ENCODE results near the gene OTUD3.

OTUD3 gene

GRCh38 chr1:19860418-19860817, 21.8 kb upstream of the OTUD3 start:
- H3K4me3 ChIP-seq (ENCODE audit: low read depth, low read length): no peak overlapping the region
- in situ Hi-C loops (cut with HindIII; ENCODE audit: low sequenced_read_pairs): no loop called here
- TF ChIP-seq, protein P1, sequence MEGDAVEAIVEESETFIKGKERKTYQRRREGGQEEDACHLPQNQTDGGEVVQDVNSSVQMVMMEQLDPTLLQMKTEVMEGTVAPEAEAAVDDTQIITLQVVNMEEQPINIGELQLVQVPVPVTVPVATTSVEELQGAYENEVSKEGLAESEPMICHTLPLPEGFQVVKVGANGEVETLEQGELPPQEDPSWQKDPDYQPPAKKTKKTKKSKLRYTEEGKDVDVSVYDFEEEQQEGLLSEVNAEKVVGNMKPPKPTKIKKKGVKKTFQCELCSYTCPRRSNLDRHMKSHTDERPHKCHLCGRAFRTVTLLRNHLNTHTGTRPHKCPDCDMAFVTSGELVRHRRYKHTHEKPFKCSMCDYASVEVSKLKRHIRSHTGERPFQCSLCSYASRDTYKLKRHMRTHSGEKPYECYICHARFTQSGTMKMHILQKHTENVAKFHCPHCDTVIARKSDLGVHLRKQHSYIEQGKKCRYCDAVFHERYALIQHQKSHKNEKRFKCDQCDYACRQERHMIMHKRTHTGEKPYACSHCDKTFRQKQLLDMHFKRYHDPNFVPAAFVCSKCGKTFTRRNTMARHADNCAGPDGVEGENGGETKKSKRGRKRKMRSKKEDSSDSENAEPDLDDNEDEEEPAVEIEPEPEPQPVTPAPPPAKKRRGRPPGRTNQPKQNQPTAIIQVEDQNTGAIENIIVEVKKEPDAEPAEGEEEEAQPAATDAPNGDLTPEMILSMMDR (IDR thresholded peaks at IDR 0.05; ENCODE audit: low read depth, low read length, missing control alignments): no peak
- no peak for DNase-seq (ENCODE audit: low read depth)

DNA sequence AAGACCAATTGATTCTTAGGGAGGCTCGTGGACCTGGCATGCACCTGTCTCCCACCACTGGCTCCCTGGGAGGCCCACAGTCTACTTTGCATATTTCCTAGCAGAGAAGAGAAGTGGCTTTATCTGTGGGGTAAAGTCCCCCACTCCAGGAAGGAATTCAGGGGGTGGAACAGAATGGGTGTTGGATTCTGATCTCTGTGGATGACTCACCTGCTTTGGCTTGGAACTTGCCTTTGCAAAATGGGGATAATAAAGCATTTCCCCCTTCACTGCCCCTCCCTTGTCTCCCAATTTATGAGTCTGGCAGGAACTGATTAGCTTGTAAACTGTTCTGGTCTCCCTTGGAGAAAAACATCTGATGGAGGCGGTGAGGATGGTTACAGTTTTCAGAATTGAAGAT, 21.2 kb upstream of the OTUD3 start:
- H3K4me3 ChIP-seq (ENCODE audit: low read depth, low read length): no peak overlapping the region
- in situ Hi-C loops (cut with HindIII; ENCODE audit: low sequenced_read_pairs): no loop called here
- TF ChIP-seq, protein P1 (IDR thresholded peaks at IDR 0.05; ENCODE audit: low read depth, low read length, missing control alignments): no peak
- no peak for DNase-seq (ENCODE audit: low read depth)

- no peak for DNase-seq (ENCODE audit: low read depth)
- in situ Hi-C loops (cut with HindIII; ENCODE audit: low sequenced_read_pairs): no loop called here
- TF ChIP-seq, protein P1 (IDR thresholded peaks at IDR 0.05; ENCODE audit: low read depth, low read length, missing control alignments): no peak
- no peak overlapping the region for H3K4me3 ChIP-seq (ENCODE audit: low read depth, low read length)
These were observed 20.2 kb upstream of the OTUD3 start for GRCh38 chr1:19861842-19862530.

- in situ Hi-C loops (cut with HindIII; ENCODE audit: low sequenced_read_pairs): no loop called here
- TF ChIP-seq, protein P1 (IDR thresholded peaks at IDR 0.05; ENCODE audit: low read depth, low read length, missing control alignments): no peak
- H3K4me3 ChIP-seq (ENCODE audit: low read depth, low read length): no peak overlapping the region
- DNase-seq (ENCODE audit: low read depth): no peak
These were observed 19.3 kb upstream of the OTUD3 start for GRCh38 chr1:19862944-19863343.

DNA sequence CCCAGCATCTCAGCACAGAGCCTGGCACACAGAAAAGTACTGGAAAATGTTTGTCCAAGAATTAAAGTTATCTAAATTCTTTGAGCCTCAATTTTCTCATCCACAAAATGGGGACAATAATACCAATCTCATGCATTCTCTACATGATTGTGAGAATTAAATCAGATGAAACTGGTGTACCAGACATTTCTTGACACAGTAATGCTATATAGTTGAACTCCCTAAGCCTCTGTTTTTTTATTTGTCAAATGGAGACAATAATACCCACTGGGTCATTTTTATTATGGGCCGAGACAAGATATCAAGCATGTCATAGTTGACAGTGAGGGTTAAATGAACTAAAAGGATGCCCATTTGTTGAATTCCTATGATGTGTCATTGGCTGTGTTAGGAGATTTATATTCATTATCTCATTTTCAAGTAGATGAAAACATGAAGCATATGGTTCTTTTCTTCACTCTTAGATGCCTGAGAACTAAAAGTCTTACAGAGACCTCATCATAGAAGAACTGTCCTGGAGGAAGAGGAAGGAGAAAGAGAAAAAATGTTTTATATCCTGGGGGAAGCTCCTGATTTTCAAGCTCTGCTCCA, 17.5 kb upstream of the OTUD3 start:
- TF ChIP-seq, protein P1 (IDR thresholded peaks at IDR 0.05; ENCODE audit: low read depth, low read length, missing control alignments): no peak
- no peak overlapping the region for H3K4me3 ChIP-seq (ENCODE audit: low read depth, low read length)
- in situ Hi-C loops (cut with HindIII; ENCODE audit: low sequenced_read_pairs): no loop called here
- DNase-seq (ENCODE audit: low read depth): no peak

DNA sequence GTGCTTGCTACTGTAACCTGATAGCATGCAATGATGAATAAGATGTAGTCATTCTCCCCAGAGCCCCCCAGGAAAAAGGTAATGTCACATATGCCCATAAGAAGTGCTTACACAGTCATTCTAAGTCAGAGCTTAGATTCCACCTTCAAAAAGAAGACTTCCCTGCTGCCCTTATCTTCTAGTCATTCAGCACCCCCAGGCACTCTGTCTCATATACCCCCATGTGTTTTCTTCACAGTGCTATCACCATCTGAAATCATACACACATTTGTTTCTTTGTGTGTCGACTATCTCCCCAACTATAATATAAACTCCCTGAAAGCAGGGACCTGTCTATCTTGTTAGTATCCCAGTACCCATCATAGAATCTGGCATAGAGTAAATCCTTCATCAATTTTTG, 16.2 kb upstream of the OTUD3 start:
- TF ChIP-seq, protein P1 (IDR thresholded peaks at IDR 0.05; ENCODE audit: low read depth, low read length, missing control alignments): no peak
- no peak overlapping the region for H3K4me3 ChIP-seq (ENCODE audit: low read depth, low read length)
- DNase-seq (ENCODE audit: low read depth): no peak
- in situ Hi-C loops (cut with HindIII; ENCODE audit: low sequenced_read_pairs): no loop called here
